Right kidney (tissue), 1 donor: ENCODE data around the gene MEFV.
A peak's percentile ranks its signal among the peaks of the same experiment; 100 is the strongest.
"Not testable (repeated sequence)": the region's sequence is repeated elsewhere in the genome, so short reads cannot be mapped to it uniquely, and the experiment has no call there.

Experiments used
- DNase-seq: peaks from one replicate; pipeline ENCODE4 v3.0.0-alpha.2; 2016

MEFV gene

DNA sequence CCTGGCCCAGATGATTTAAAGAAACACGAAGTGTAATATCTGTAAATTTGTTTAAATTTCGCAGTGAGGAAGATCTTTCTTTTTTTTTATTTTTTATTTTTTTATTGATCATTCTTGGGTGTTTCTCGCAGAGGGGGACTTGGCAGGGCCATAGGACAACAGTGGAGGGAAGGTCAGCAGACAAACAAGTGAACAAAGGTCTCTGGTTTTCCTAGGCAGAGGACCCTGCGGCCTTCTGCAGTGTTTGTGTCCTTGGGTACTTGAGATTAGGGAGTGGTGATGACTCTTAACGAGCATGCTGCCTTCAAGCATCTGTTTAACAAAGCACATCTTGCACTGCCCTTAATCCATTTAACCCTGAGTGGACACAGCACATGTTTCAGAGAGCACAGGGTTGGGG lies 14.3 kb upstream of the MEFV start:
- not testable (repeated sequence) for DNase-seq

DNA sequence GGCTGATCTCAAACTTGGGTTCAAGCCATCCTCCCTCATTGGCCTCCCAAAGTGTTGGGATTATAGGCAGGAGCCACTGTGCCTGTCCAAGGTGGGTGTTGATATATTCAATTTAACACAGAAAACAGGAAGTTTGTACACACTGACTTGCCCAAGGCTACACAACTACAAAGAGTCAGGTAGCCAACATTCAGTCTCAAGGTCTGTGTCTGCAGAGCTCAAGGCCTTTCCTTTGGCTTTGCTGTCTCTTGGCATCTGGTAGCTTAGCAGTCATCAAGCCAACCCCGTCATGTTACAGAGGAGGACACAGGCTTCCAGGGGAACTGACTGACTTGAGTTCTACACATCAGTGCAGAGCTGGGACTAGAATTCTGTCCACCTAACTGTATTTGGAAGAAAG lies 11.9 kb upstream of the MEFV start:
- no peak for DNase-seq

DNA sequence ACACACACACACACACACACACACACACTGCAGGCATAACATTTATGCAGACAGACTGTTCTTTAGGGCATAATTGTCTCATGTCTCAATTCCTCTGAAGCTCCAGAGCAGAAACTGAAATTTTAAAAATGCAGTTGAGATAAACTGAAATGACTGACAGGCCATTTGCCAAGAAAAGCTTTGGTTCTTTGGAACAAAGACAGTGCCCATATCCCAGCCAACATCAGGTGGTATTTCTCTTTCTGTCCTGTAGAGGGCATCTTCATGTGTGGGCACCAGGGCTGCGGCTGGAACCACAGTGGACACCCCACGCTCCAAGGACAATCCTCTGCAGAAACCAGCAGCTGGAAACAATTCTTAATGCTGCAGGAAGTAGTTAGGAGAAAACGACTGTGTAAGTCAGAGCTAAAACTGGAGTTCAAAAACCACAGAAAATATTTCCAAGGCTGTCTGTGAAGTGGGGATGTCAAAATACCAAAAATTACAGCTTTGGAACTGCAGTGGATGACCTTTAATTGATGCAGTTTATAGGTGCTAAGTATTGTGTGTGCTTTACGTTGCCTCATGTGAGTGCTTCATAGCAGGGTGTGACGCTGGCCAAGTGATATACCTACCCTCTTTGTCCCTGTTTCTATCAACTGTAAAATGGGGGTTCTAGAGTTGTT lies 10.6 kb upstream of the MEFV start:
- no peak for DNase-seq

DNA sequence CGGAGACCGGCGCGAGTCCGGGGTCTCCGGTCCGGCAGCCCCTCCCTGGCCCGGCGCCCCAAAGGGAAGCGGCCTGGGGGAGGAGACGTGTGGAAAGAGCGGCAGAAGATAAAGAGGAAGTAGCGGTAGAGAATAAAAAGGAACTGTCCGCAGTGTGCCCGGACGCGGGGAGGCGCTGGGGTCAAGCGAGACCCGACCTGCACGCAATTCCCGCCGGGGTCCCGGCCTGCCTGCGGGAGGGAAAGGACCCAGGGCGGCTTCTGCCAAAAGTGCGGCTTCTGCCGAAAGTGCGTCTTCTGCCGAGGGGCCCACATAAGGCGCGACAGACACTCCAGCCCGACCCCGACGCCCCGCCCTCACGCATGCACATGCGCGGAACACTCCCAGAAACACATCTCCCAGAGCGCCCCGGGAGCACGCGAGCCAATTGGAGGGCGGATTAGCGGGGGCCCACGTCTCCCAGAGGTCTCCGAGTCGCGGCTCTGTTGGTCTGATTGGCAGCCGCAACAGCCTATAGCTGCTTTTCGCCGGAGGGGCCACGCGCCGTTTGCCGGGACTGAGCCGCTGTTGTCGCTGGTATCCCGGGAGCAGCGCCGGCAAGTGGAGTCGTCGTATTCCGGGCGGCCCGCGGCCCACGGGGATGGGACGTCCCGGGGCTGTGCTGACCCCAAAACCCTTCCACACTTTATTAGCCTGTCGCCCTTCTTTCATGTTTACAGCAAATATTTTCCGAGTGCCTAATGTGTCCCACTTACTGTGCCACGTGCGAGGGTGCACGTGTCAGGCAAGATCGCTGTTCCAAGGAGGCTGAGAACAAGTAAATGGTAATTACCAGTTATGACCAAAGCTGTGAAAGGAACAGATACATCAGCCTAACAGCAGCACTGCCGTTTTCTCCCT lies 8.0 kb upstream of the MEFV start:
- DNase-seq: peak; percentile 96

DNA sequence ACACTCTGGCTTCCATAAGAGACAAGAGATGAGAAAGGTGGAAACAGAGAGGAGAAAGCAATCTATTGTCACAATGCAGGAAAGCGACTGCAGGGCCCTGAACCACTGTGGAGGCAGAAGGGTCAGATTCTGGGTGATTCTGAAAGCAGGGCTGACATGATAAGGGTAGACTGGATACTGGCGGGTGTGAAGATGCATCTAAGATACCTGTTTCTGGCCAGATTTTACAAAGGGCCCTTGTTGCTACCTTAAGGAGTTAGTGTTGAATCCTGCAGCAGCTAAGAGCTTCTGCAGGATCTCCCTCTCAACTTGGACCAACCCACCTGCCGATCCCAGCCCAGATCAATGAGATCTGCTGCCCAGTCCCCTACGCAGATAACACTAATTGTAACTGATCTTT lies 6.1 kb upstream of the MEFV start:
- no peak for DNase-seq

DNA sequence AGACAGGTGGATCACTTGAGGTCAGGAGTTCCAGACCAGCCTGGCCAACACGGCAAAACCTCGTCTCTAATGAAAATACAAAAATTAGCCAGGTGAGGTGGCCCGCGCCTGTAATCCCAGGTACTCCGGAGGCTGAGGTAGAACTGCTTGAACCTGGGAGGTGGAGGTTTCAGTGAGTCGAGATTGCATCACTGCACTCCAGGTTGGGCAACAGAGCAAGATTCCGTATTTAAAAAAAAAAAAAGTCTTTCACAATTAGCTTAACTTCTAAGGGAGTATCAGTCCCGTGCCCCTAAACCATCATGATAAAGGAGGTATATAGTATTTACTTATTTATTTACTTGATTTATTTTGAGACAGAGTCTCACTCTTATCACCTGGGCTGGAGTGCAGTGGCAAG lies 3.4 kb upstream of the MEFV start:
- no peak for DNase-seq

DNA sequence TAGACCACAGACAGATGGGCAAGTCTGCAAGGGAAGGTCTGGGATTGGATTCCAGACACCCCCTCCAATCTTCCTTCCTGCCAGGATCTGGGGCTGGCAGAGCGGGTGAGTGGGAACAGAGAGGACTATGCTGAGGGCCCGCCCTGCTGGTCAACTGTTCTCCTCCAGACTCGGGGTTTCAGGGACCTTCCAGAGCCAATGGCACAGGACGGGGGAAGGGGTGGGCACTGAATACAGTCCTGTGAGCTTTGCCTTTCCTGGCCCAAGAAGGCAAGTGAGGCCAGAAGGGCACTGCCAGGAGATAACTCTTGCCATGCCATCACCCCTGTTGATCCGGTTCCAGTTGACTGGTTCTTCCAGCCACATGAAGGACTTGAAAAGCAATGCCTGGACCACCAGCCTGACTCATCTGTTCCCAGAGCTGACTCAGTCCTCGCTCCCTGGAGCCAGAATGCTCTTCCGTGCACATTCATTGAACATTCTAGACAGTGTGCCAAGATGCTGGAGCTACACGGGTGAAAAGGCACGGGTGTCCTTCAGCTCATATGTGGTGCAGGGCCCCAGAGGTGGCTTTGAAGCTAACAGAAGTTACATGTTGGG lies 533 bp upstream of the MEFV start:
- DNase-seq: no peak

DNA sequence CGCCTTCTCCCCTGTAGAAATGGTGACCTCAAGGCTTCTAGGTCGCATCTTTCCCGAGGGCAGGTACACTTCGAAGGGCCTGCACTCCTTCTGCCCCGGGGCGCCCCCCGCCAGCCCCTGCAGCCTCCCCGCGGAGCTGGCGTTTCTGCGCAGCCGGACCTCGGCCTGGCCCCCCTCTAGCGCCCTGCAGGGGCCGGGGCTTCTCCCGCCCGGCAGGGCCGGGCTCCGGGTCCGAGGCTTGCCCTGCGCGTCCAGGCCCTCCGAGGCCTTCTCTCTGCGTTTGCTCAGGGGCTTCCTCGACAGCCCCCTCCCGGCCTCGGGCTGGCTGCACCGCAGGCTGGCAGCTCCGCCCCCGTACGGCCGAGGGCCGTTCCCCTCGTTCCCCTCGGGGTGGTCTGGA lies 2.1 kb downstream of the MEFV start:
- no peak for DNase-seq

DNA sequence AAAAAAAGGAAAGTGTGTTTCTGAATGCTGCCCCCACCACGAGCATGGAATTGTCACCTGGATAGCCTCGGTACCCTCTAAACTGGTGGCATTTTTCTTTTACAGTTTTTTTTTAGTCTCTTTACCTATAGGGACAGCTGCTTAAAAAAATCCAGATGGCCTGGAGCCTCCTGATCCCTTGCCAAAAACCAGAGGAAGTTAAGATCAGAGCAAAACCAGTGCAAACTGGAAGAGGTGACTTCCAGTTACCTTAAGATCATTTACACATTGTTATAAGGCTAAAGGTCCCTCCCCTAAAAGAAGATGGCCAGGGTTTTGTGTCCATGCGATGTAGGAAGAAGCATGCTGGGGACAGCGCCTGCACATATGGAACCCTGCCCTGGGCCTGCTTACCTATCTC lies 3.5 kb downstream of the MEFV start:
- DNase-seq: no peak

DNA sequence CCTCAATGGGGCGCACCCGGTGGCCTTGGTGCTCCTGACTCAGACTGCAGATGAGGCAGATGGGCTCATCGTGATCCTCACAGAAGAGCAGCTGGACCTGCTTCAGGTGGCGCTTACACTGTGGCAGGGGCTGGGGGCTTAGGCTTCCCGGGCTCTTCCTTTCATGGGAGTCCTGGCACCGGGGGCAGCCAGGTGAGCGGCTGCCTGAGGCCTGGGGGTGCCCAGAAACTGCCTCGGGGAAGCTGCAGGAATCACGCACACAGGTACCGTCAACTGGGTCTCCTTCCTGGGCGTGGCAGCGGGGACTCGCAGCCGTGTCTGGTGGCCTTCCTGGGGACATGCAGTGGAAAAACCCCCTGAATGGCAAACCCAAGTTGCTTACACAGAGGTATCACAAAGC lies 7.0 kb downstream of the MEFV start:
- no peak for DNase-seq

DNA sequence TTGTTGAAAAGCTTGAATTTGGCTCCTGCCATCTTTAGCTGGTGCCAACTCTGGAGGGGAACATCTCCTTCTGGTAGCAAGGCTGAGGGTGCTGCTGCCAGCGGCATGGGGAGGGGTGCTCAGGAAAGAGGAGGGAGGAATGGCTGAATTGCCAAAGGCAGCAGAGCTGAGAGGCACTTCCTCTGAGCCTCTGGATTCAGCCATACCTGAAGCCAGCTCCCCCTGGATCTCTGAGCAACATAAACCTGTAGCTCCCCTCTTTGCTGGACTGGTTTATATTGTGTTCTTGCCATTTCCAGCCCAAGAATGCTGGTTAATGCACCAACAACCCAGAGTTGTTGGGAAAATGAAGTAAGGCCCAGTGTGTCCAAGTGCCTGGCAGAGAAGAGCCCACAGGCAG lies 7.4 kb downstream of the MEFV start:
- DNase-seq: no peak

DNA sequence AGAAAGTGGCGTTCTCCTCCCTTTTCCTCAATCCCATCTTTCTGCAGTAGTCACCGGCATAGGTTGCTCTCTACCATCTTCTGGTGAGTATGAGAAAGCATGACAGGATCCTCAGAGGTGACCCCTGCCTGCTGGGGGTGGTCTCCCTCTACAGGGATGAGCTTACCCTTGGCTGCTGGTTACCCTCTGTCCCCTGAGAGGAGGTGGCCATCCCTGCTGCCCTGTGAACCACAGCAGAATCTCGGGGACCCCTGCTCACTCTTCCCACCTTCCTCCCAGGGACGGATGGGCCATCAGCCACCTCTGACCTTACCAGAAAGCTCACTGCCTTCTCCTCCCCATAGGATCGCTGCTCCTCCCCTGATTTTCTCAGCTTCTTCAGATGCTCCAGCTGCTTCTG lies 7.8 kb downstream of the MEFV start:
- no peak for DNase-seq

DNA sequence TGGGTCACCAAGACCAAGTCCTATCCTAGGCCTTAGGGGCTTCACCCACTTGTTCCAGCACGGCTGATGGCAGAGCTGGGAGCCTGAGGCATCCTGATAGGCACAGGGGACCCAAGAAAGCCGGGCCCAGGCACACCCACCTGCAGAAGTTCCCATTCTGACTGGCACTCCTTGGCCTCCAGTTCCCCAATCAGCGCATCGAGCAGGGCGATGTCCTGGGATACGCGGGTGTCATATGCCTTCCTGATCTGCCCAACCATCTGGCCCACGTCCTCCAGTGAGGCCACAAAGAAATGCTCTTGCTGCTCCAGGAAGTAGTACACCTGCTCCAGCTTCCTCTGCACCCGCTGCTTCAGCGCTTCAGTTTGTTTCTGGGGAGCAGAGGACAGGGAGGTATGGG lies 9.6 kb downstream of the MEFV start:
- DNase-seq: no peak

DNA sequence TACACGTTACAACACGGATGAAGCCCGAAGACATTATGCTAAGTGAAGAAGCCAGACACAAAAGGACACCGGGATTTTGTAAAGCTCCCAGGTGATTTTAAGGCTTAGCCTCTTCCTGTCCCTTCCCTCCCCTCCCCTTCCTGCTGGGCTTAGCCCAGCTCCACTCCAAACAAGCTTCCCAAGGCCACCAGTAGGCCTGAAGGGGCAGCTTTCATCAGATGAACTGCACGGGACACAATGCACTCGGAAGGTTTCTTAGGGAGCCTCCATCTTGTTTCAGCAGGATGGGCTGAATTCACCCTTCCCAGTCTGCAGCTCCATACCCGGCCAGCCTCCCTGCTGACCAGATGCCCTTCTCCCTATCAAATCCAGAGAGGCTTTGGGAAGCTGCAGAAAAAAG lies 10.4 kb downstream of the MEFV start:
- DNase-seq: no peak

DNA sequence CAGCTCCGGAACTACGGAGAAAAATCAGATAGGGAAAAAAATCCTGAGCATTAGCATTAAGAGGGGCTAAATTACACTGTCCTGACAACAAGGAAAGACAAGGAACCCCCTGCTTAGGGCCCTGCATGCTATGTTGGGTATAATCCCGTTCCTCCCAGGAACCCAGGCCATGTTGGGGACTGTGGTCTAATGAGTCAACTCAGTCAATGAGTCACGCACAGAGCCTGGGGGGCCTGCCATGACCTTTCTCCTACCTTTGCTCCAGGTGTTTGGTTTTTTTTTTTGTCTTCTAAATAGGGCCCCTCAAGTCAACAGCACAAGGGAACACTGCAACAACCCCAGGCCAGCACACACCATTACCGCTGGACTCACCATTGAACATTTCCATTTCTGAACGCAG lies 12.6 kb downstream of the MEFV start:
- no peak for DNase-seq

DNA sequence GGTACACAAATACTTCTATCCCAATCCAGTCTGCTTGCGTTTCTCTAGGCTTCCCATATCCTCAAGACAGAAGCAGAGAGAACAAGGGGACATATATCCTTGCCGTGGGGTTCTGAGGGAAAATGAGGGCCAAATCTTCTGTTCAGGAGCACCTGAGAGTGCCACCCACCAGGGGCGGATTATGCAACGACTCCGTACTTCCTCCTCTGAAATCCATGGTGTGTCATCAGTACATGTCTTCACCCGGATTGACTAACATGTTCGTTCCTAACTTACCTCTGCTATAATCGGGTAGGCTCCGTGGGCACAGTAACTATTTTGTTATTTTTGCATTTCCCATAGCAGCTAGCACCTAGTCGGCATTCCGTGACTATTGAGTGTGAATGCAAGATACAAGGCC lies 13.7 kb downstream of the MEFV start:
- no peak for DNase-seq

DNA sequence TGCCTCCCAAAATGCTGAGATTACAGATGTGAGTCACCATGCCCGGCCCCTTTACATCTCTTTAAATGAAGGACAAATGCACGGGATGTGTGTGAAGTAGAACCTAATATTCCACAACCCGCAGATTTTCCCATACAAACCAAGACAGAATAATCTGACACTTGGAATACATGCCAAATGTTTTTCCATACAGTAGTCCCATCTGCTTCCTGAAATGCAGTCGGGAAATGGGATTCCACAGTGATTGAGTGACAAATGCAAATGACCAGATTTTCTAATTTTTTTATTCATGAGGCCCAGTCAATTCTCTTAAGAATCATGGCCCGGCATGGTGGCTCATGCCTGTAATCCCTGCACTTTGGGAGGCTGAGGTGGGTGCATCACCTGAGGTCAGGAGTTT lies 14.7 kb downstream of the MEFV start:
- DNase-seq: no peak

DNA sequence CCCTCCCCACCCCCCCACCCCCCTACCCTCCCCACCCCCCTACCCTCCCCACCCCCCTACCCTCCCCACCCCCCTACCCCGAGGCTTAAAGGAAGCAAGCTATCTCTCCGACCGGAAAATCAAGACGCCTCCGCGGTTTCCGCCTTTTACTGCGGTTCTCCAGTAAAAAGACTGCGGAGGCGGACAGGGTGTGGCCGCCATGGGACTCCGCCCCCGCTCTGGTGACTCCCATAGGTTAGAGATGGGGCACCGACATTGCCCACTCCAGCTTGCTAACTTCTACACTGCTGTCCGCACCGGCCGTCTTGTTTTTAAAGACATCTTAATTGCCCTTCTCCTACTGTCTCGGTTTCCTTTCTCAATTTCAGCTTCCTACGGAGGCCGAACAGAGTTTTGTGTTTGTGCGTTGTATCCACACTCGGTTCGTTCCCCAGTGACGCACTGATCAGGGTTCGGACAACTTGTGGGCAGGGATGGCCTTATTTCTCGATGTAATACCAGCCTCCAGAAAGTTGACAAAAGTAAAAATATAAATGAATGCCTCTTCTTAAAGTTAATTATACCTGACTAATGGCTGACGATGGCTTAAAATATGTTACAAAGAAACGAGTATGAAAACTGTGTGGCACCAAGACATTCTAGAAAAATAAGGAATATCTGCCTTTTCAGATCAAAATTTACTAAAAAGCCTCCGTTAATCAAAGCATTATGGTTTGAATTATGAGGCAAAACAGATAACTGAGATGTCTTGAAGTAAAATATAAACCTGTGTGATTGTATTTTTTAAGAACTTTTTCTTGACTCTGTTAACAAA lies 20.4 kb downstream of the MEFV start:
- no peak for DNase-seq

DNA sequence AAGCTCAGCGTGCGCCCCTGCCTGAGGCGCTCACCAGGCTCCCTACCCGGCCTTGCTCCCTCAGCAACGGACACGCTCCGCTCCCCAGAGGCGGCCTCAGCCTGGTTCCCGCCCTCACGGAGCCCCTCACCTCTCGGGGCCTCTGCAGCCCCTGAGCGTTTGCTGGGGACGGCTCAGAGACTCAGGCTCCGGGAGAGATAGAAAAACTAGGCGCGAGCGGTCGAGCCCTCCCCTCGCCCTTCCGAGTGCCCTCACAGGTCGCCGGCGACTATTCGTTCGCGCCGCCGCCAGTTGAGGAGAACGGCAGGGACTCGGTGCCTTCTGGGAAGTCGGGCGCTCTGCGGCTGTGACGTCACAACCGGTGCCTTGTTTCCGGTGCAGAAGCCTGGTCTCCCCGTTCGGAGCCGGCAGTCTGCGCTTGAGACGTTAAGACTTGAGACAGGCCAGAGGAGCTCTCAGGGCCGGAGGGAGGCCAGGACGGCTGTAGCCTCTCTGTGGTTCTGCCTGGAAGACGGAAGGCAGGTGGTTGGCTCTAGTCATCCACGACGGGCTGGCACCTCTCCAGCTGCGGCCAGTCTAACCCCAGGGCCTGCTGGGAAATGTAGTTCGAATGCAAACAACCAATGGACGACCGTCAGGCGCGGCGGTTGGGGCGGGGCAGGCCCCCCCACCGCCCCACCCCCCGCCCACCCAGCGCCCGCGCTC lies 21.4 kb downstream of the MEFV start, which contains the start of gene ZNF200:
Gene ZNF200, minus strand, starts transcription at position 302 of the 705 bp plus-strand sequence. CDS start 1,403 bp downstream, outside the sequence.
- peak; percentile 98 for DNase-seq

DNA sequence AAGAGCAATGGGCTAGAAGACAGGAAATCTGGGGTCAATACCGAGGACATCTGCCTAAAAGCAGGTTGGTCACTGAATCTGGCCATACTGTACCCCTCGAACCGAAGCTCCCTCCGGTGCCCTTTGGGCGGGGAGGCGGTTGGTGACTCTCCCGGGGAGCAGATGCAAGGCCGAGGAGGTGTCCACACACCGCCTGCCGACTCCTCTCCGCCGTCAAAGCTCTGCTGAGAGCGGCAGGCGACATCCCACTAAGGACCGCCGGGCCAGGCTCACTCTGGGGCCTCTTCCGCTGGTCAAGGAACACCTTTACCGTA lies 21.9 kb downstream of the MEFV start:
- no peak for DNase-seq

DNA sequence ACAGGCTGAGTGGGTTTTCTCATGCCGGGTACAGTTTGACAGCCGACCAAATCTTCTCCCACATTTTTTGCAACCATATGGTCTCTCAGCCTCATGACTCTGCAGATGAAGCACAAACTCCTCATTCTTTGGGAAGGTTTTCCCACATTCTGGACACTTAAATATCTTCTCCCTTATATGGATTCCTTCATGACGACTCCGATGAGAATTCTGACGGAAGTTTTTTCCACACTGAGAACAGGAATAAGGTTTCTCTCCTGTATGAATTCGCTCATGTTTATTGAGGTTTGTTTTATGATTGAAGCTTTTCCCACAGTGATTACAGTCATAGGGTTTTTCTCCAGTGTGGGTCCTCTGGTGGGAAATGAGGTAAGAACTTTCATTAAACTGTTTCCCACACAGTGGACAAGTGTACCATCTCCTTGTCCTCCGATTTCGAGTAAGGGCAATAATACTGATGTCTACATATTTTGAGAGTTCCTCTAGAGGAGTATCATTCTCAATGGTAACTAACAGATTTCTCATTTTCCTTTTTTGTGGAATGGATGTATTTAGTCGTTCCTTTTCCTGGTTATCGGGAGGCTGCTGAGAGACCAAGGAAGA lies 32.4 kb downstream of the MEFV start:
- DNase-seq: no peak

DNA sequence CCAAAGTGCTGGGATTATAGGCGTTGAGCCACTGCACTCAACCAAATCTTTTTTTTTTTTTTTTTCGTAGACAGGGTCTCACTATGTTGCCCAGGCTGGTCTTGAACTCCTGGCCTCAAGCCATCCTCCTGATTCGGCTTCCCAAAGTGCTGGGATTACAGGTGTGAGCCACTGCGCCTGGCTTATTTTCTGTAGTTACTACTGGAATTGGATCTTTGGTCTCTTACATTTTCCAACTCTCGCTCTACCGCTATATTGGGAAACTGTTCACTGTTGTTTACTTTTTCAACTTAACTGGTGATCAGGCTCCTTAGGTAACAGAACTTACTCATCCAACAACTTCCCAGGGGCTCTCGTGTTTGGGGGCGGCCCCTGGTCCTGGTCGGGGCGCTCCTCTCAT lies 35.6 kb downstream of the MEFV start:
- no peak for DNase-seq
